Activated gamma-delta T cell treated with anti-CD3 and anti-CD28 coated beads, Interleukin-2, amount 50 U/mL, for 16 hours (primary cell): ENCODE data around the gene PILRB.
"Not testable (repeated sequence)": the region's sequence is repeated elsewhere in the genome, so short reads cannot be mapped to it uniquely, and the experiment has no call there.

Experiments used
- DNase-seq: peaks from one replicate; pipeline ENCODE4 v3.0.0-alpha.2; 2020; ENCODE audit warnings: low read depth

Gene PILRB

GRCh38 chr7:100378114-100378755 lies 20.3 kb downstream of the PILRB start:
- DNase-seq = no peak

GRCh38 chr7:100380196-100380595 lies 22.3 kb downstream of the PILRB start:
- DNase-seq = no peak

- not testable (repeated sequence) for DNase-seq
These were observed 23.8 kb downstream of the PILRB start for GRCh38 chr7:100381531-100382233.

- not testable (repeated sequence) for DNase-seq
These were observed 24.4 kb downstream of the PILRB start for GRCh38 chr7:100382234-100382853.

- no peak for DNase-seq
These were observed 26.8 kb downstream of the PILRB start for GRCh38 chr7:100384628-100385294.

GRCh38 chr7:100386940-100387339 lies 29.0 kb downstream of the PILRB start:
- DNase-seq = no peak

GRCh38 chr7:100387695-100388094 lies 29.8 kb downstream of the PILRB start:
- DNase-seq = no peak

GRCh38 chr7:100389437-100390088 lies 31.6 kb downstream of the PILRB start:
- no peak for DNase-seq

GRCh38 chr7:100390286-100391009 lies 32.5 kb downstream of the PILRB start:
- DNase-seq = no peak

GRCh38 chr7:100393233-100393905 lies 35.5 kb downstream of the PILRB start:
- no peak for DNase-seq

GRCh38 chr7:100394077-100394476 lies 36.2 kb downstream of the PILRB start:
- DNase-seq = no peak

- no peak for DNase-seq
These were observed 38.6 kb downstream of the PILRB start for GRCh38 chr7:100396421-100396982.

- DNase-seq = no peak
These were observed 39.6 kb downstream of the PILRB start for GRCh38 chr7:100397315-100398081.

GRCh38 chr7:100398239-100398638 lies 40.3 kb downstream of the PILRB start:
- DNase-seq = no peak

- no peak for DNase-seq
These were observed 42.1 kb downstream of the PILRB start for GRCh38 chr7:100400041-100400440.

- no peak for DNase-seq
These were observed 42.7 kb downstream of the PILRB start for GRCh38 chr7:100400656-100401055.

- DNase-seq = no peak
These were observed 43.9 kb downstream of the PILRB start for GRCh38 chr7:100401811-100402210.

- DNase-seq = no peak
These were observed 44.3 kb downstream of the PILRB start for GRCh38 chr7:100402241-100402640.

- no peak for DNase-seq
These were observed 48.9 kb downstream of the PILRB start for GRCh38 chr7:100406767-100407166.
